Subcutaneous abdominal adipose tissue (tissue), 5 donors: ENCODE measurements around the gene ADPRHL1.
"Not testable (repeated sequence)": the region's sequence is repeated elsewhere in the genome, so short reads cannot be mapped to it uniquely, and the experiment has no call there.

ENCODE experiments used
- H3K27ac ChIP-seq: one replicate; pipeline ENCODE4 v1.7.0; 2013; ENCODE audit warnings: low read depth, mild to moderate bottlenecking, inconsistent platforms, low read length, moderate library complexity
- H3K27me3 ChIP-seq, 5 donors: one replicate each; pipeline ENCODE4 v1.7.0; 2013; ENCODE audit warnings: low read length in 5 of 5, inconsistent platforms in 1 of 5; ENCODE audit not compliant: control insufficient read depth in 5 of 5, insufficient read depth in 4 of 5
- H3K36me3 ChIP-seq, 5 donors: one replicate each; pipeline ENCODE4 v1.7.0; 2013; ENCODE audit warnings: low read length in 5 of 5; ENCODE audit not compliant: control insufficient read depth in 5 of 5, insufficient read depth in 5 of 5
- H3K4me1 ChIP-seq, 5 donors: one replicate each; pipeline ENCODE4 v1.7.0; 2013; ENCODE audit warnings: low read length in 5 of 5, mild to moderate bottlenecking in 3 of 5, moderate library complexity in 1 of 5; ENCODE audit not compliant: control insufficient read depth in 5 of 5, insufficient read depth in 5 of 5
- H3K4me3 ChIP-seq, 5 donors: one replicate each; pipeline ENCODE4 v1.7.0; 2013; ENCODE audit warnings: low read length in 5 of 5, low read depth in 1 of 5
- H3K9ac ChIP-seq, 5 donors: one replicate each; pipeline ENCODE4 v1.7.0; 2013; ENCODE audit warnings: low read length in 5 of 5, mild to moderate bottlenecking in 4 of 5, moderate library complexity in 3 of 5
- H3K9me3 ChIP-seq, 5 donors: one replicate each; pipeline ENCODE4 v1.7.0; 2013; ENCODE audit warnings: low read length in 5 of 5; ENCODE audit not compliant: control insufficient read depth in 5 of 5
- donor health status: healthy.
- donor health status: healthy.
- donor health status: healthy.
- donor health status: healthy.
- donor health status: healthy.

ADPRHL1 gene

DNA sequence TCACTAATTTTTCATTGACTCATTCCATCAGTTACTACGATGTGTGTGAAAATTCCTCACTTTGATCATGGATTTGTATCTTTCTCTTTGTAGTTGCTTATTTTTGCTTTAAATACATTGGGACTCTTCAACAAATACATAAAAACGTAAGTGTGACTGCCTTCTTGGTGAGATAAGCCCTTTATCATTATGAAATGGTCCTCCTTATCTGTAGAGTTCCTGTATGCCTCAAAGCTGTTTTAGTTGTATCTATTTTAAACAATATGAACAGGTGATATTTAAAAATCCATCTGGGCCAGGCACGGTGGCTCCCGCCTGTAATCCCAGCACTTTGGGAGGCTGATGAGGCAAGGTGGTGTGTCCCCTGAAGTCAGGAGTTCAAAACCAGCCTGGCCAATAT lies 25.9 kb upstream of the ADPRHL1 start:
- Histone ChIP-seq H3K27ac (no peak overlapping the region), H3K4me3 (no peak overlapping the region), H3K9ac (no peak overlapping the region), H3K36me3 (peaks cover 10 to 34% (median 24%) of the 10 kb centered on the region in 5 donors), H3K4me1 (peaks cover 0 to 4% (median under 1%) of the 10 kb centered on the region in 5 donors), H3K27me3 (no peaks in the 10 kb centered on the region), H3K9me3 (no peaks in the 10 kb centered on the region)

DNA sequence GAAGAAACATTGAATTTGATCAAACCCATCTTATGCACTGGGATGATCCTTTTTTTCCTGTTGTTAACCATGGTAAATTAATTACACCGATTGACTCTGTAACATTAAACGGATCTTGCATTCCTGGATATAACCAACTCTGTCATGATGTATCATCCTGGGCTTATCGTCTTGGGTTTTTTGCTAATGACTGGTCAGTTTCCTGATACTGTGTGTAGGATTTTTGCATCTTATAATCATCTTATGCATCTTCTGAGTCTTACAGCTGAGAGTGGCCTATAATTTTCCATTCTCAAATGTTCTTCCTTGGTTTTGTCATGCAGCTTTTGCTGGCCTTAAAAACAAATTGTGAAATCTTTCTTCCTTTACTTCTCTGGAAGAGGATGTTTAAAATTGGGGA lies 24.4 kb upstream of the ADPRHL1 start:
- H3K4me3 ChIP-seq = no peak overlapping the region
- no peak overlapping the region for H3K9ac ChIP-seq
- no peak overlapping the region for H3K27ac ChIP-seq
- H3K36me3 ChIP-seq = peaks cover 10 to 30% (median 28%) of the 10 kb centered on the region in 5 donors
- H3K9me3 ChIP-seq = no peaks in the 10 kb centered on the region
- H3K27me3 ChIP-seq = no peaks in the 10 kb centered on the region
- peaks cover 0 to 15% (median 5%) of the 10 kb centered on the region in 5 donors for H3K4me1 ChIP-seq

DNA sequence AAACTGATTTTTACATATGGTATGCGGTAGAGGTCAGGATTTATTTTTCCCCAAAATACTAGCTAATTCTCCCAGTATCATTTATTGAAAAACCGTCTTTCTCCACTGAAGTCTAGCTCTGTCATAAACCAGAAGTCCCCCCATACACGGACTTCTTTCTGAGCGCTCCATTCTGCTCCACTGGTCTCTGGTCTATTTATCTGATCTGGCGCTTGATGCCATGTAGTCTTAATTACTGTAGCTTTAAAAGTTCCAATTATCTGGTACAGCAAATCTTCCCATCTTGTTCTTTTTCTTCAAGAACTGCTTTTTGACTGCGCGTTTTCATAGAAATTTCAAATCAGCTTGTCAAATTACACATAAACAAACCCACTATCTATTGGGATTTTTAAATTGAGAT lies 23.5 kb upstream of the ADPRHL1 start:
- H3K36me3 ChIP-seq = peaks cover 10 to 30% (median 29%) of the 10 kb centered on the region in 5 donors
- H3K4me1 ChIP-seq = peaks cover 0 to 22% (median 5%) of the 10 kb centered on the region in 5 donors
- H3K4me3 ChIP-seq = no peak overlapping the region
- H3K9me3 ChIP-seq = no peaks in the 10 kb centered on the region
- H3K27me3 ChIP-seq = no peaks in the 10 kb centered on the region
- H3K27ac ChIP-seq = no peak overlapping the region
- no peak overlapping the region for H3K9ac ChIP-seq

DNA sequence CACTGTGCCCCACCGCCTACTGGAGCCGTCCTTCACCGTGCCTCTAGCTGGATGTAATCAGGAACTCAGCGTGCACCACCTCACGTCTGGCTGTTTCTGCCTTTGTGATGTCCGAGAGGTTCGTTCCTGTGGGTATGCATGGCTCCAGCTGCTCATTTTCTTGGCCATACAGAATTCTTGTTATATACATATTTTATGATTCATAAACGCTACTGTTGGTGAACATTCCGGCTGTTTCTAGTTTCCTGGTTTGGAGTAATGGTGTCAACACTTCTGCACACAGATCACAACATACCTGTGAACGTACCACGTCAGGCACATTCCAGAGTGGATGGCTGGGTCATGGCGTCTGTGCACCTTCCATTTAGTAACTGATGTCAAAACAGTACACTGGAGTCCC lies 22.6 kb upstream of the ADPRHL1 start:
- no peak overlapping the region for H3K4me3 ChIP-seq
- peaks cover 0 to 27% (median 5%) of the 10 kb centered on the region in 5 donors for H3K4me1 ChIP-seq

DNA sequence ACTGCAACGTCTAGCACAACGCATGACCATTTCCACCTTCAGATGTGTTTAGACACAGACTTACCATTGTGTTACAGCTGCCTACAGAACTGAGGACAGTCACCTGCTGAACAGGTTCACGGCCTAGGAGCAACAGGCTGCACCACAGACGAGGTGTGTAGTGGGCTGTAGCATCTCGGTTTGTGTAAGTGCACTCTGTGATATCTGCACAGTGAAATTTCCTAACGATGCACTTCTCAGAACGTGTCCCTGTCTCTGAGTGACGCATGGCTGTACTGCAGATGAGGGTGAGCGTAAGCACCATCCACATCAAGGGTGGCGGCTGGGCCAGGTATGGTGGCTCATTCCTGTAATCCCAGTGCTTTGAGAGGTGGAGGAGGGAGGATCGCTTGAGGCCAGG lies 22.0 kb upstream of the ADPRHL1 start:
- H3K4me1 ChIP-seq = peaks cover 0 to 27% (median 5%) of the 10 kb centered on the region in 5 donors
- H3K36me3 ChIP-seq = peaks cover 10 to 33% (median 29%) of the 10 kb centered on the region in 5 donors
- no peak overlapping the region for H3K9ac ChIP-seq
- no peaks in the 10 kb centered on the region for H3K27me3 ChIP-seq
- H3K4me3 ChIP-seq = no peak overlapping the region
- H3K9me3 ChIP-seq = no peaks in the 10 kb centered on the region
- no peak overlapping the region for H3K27ac ChIP-seq

More for the DNA sequence above, 22.6 kb upstream of the ADPRHL1 start:
- Histone ChIP-seq H3K9me3 (no peaks in the 10 kb centered on the region), H3K27me3 (no peaks in the 10 kb centered on the region), H3K27ac (no peak overlapping the region), H3K9ac (no peak overlapping the region), H3K36me3 (peaks cover 10 to 33% (median 29%) of the 10 kb centered on the region in 5 donors)

DNA sequence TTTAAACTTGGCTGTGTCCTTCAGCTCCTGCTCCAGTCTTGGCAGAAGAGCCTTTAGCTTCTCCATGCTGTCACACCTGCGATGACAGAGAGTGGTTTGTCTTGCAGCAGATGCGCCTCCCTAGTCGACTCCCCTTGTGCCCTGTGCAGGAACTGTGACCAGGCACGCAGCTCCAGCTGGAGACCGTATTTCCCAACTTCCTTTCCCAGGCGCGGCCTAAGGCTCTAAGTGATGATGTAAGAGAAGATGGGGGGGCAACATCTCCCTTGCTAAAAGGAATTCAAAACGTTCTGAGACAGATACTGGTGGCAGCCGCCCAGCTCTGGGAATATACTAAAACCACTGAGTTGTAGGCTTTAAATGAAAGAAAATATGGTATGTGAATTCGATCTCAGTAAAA lies 20.9 kb upstream of the ADPRHL1 start:
- Histone ChIP-seq H3K4me1 (peaks cover 0 to 27% (median 5%) of the 10 kb centered on the region in 5 donors), H3K27ac (no peak overlapping the region), H3K36me3 (peaks cover 10 to 29% (median 28%) of the 10 kb centered on the region in 5 donors), H3K27me3 (no peaks in the 10 kb centered on the region), H3K9ac (no peak overlapping the region), H3K4me3 (no peak overlapping the region), H3K9me3 (no peaks in the 10 kb centered on the region)

DNA sequence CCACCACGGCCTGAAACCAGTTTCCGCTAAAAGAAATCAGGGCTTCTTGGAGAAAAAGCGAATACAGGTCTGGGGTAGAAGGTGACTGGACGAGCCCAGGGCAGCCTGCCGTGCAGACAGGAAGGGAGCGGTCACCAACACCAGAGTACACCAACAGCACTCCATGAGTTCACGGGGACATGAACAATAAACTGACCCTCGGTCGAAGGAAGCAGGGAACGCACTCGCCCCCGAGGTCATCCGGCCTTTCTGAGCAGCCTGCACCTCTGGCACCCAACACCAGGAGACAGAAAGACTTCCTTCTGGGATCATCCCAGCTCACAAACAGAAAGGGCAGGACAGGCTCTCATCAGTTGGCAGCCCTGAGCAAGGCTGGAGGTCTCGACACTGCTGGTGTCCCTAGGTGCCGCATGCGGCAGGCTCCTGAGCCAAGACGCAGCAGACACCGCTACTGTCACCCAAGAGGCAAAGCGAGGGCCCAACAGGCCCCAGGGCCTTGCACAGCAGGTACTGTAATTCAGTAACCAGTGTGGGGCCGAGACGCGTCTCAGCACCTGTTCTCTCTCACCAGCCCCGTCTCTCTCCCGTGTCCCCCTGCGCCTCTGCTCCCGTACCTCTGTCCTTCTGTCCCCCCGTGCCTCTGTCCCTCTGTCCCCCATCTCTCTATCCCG lies 19.2 kb upstream of the ADPRHL1 start:
- no peaks in the 10 kb centered on the region for H3K9me3 ChIP-seq
- H3K4me3 ChIP-seq = peak overlapping the region in 3 of 5 donors; percentile 19 to 42 (median 22)
- H3K9ac ChIP-seq = peak overlapping the region in 1 of 5 donors; percentile 51
- no peaks in the 10 kb centered on the region for H3K27me3 ChIP-seq
- peaks cover 0 to 27% (median 5%) of the 10 kb centered on the region in 5 donors for H3K4me1 ChIP-seq
- peak overlapping the region; percentile 30 for H3K27ac ChIP-seq
- peaks cover 0 to 32% (median 27%) of the 10 kb centered on the region in 5 donors for H3K36me3 ChIP-seq

DNA sequence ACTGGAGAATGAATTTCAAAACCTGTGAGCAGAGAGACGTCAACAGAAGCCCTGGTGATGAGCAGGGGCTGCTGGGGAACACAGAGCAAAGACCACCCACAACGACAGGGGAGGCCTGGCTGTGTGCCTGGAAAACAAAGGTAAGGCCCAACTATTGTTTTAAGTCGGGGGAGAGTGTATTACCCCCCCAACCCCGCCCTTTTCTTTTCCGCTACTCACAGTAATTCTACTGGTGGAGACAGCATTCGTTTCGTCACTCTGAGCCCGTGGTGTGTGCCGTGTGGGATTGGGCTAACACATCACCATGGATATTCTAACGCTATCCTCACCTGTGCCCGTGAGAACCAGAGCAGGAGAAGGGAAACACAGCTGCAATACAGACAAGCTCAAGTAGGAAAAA lies 18.6 kb upstream of the ADPRHL1 start:
- no peaks in the 10 kb centered on the region for H3K27me3 ChIP-seq
- H3K4me3 ChIP-seq = peak overlapping the region in 2 of 5 donors; percentile 22 to 42
- H3K27ac ChIP-seq = peak overlapping the region; percentile 30
- H3K9ac ChIP-seq = no peak overlapping the region
- no peaks in the 10 kb centered on the region for H3K9me3 ChIP-seq
- peaks cover 5 to 32% (median 31%) of the 10 kb centered on the region in 5 donors for H3K36me3 ChIP-seq
- peaks cover 0 to 27% (median 5%) of the 10 kb centered on the region in 5 donors for H3K4me1 ChIP-seq

DNA sequence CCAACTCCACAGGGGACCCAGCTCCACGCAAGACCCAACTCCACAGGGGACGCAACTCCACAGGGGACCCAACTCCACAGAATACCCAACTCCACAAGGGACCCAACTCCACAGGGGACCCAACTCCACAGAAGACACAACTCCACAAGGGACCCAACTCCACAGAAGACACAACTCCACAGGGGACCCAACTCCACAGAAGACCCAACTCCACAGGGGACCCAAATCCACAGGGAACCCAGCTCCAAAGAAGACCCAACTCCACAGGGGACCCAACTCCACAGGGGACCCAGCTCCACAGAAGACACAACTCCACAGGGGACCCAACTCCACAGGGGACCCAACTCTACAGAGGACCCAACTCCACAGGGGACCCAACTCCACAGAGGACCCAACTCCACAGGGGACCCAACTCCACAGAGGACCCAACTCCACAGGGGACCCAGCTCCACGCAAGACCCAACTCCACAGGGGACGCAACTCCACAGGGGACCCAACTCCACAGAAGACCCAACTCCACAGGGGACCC lies 17.4 kb upstream of the ADPRHL1 start:
- Histone ChIP-seq H3K36me3 (peaks cover 5 to 29% (median 25%) of the 10 kb centered on the region in 5 donors), H3K4me1 (peaks cover 0 to 27% (median 5%) of the 10 kb centered on the region in 5 donors)
- not testable (repeated sequence) for H3K4me3 ChIP-seq, H3K27ac ChIP-seq, H3K27me3 ChIP-seq, H3K9ac ChIP-seq, H3K9me3 ChIP-seq

DNA sequence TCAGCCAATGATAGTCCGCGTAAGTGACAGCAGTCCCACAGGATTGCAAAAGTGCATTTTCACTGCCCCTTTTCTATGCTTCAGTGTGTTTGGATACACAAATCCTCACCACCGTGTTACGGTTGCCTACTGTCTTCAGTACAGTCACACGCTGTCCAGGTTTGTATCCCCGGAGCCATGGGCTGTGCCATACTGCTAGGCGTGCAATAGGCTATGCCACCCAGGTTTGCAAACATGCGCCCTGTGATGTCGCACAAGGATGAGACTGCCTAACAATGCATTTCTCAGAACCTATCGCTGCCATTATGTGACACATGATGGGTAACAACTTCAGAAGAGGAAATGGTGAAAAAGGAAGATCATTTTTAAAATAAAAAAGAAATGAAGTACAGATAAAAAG lies 16.8 kb upstream of the ADPRHL1 start:
- Histone ChIP-seq H3K27ac (no peak overlapping the region), H3K4me3 (no peak overlapping the region), H3K4me1 (peaks cover 0 to 27% (median 5%) of the 10 kb centered on the region in 5 donors), H3K36me3 (peaks cover 5 to 26% (median 19%) of the 10 kb centered on the region in 5 donors), H3K9me3 (no peaks in the 10 kb centered on the region), H3K27me3 (no peaks in the 10 kb centered on the region), H3K9ac (no peak overlapping the region)
